Keratinocyte (primary cell): ENCODE data around the gene MED4. TPM values are rescaled to one million over a fixed set of nuclear protein-coding genes. Genes with fewer than 3 reads are reported as not detected.

Source experiments
- DNase-seq: peaks from one replicate; pipeline ENCODE4 v3.0.0-alpha.2; 2011; ENCODE audit warnings: low read depth, missing footprints, low spot score
- FAIRE-seq: peaks from 2 replicates; lab custom pipeline; 2011; peaks lifted over from hg19 to GRCh38; lab: Jason Lieb, UNC
- H2AFZ ChIP-seq: 2 replicates; pipeline ENCODE4 v1.6.0; 2012; ENCODE audit warnings: low read length, control low read depth, inconsistent platforms; ENCODE audit not compliant: control insufficient read depth
- H3K27ac ChIP-seq: 2 replicates; pipeline ENCODE4 v1.5.1; 2011; ENCODE audit warnings: low read length; ENCODE audit not compliant: control insufficient read depth, insufficient read depth
- H3K27me3 ChIP-seq: 3 replicates; pipeline ENCODE4 v1.6.0; 2011; ENCODE audit warnings: low read length; ENCODE audit not compliant: control insufficient read depth, insufficient read depth; ENCODE audit errors: extremely low read depth
- H3K36me3 ChIP-seq, 2 experiments: 2 replicates in 1 of 2; 3 replicates in 1 of 2; pipeline ENCODE4 v1.5.1; 2011; ENCODE audit warnings: low read length in 2 of 2, mild to moderate bottlenecking in 1 of 2; ENCODE audit not compliant: control insufficient read depth in 2 of 2, insufficient read depth in 2 of 2; ENCODE audit errors: extremely low read depth in 1 of 2
- H3K4me1 ChIP-seq: 3 replicates; pipeline ENCODE4 v1.5.1; 2011; ENCODE audit warnings: low read length; ENCODE audit not compliant: control insufficient read depth, insufficient read depth; ENCODE audit errors: extremely low read depth
- H3K4me2 ChIP-seq: 3 replicates; pipeline ENCODE4 v1.6.0; 2011; ENCODE audit warnings: low read depth, low read length; ENCODE audit not compliant: control insufficient read depth, insufficient read depth; ENCODE audit errors: extremely low read depth
- H3K4me3 ChIP-seq, 3 experiments: fragments of 200-600 bp in 1 of 3; sonication (generic) in 1 of 3; 2 replicates in 2 of 3; 3 replicates in 1 of 3; pipeline ENCODE4 v1.5.1; 2011 to 2016; ENCODE audit warnings: low read length in 3 of 3, mild to moderate bottlenecking in 3 of 3, control low read depth in 2 of 3, inconsistent platforms in 1 of 3, low read depth in 1 of 3, mixed read lengths in 1 of 3, mixed run types in 1 of 3, moderate library complexity in 1 of 3; ENCODE audit not compliant: control insufficient read depth in 2 of 3, insufficient read depth in 2 of 3; ENCODE audit errors: extremely low read depth in 1 of 3
- H3K79me2 ChIP-seq: 2 replicates; pipeline ENCODE4 v1.6.0; 2012; ENCODE audit warnings: low read length; ENCODE audit not compliant: control insufficient read depth, insufficient read depth
- H3K9ac ChIP-seq: 3 replicates; pipeline ENCODE4 v1.6.0; 2011; ENCODE audit warnings: low read length; ENCODE audit not compliant: control insufficient read depth, insufficient read depth; ENCODE audit errors: extremely low read depth
- H3K9me1 ChIP-seq: 3 replicates; pipeline ENCODE4 v1.6.0; 2011; ENCODE audit warnings: low read length; ENCODE audit not compliant: control insufficient read depth, insufficient read depth; ENCODE audit errors: extremely low read depth
- H3K9me3 ChIP-seq: 2 replicates; pipeline ENCODE4 v1.5.1; 2012; ENCODE audit warnings: low read depth, low read length; ENCODE audit not compliant: control insufficient read depth
- H4K20me1 ChIP-seq: 3 replicates; pipeline ENCODE4 v1.6.0; 2011; ENCODE audit warnings: low read length; ENCODE audit not compliant: control insufficient read depth, insufficient read depth; ENCODE audit errors: extremely low read depth
- CTCF ChIP-seq, 3 experiments: IDR thresholded peaks in 1 of 3; conservative IDR thresholded peaks in 1 of 3; optimal IDR thresholded peaks in 1 of 3; 2 replicates in 2 of 3; 3 replicates in 1 of 3; pipeline versions ENCODE3 to v1.5.1; 2011; ENCODE audit warnings: low read length in 3 of 3, mild to moderate bottlenecking in 3 of 3, moderate library complexity in 2 of 3, control low read depth in 1 of 3, inconsistent platforms in 1 of 3; ENCODE audit not compliant: insufficient read depth in 2 of 3; ENCODE audit errors: extremely low read depth in 1 of 3
- EZH2 ChIP-seq: IDR thresholded peaks from one replicate; pipeline ENCODE4 v1.6.1; 2012; ENCODE audit warnings: inconsistent platforms, mild to moderate bottlenecking, low read length, moderate library complexity
- dilution Hi-C: fragments of 300-500 bp; cut with MboI; formaldehyde crosslinking; loops from one replicate; pipeline ENCODE4 v1.7.0; 2020; ENCODE audit warnings: low sequenced_read_pairs; ENCODE audit not compliant: extremely low pct_ligation_motif_present
- polyA plus RNA-seq, 5 experiments: library from polyadenylated mRNA; depleted of rRNA in 3 of 5; stranded (reverse) in 3 of 5; stranded (forward) in 1 of 5; unstranded in 1 of 5; fragments of >200 nt; gene quantifications; 1 replicate in 1 of 5; 2 replicates in 3 of 5; 3 replicates in 1 of 5; pipeline versions ENCODE4 v1.2.1 to v1.2.3, GENCODE V29; 2011 to 2012; ENCODE audit warnings: missing spikeins in 2 of 5, low read depth in 1 of 5, low replicate concordance in 1 of 5

The MED4 gene
- polyA plus RNA-seq, 1 donor (not counting 4 experiments of a cell fraction or from before 2014, with no cell fraction given): 62.4 TPM

GRCh38 chr13:48094404-48094780, 512 bp downstream of the MED4 start:
- H3K27ac ChIP-seq: peak overlapping the region; percentile 88
- peaks cover 55% of the 10 kb centered on the region for H3K79me2 ChIP-seq
- no peaks in the 10 kb centered on the region for H3K27me3 ChIP-seq
- H3K9me1 ChIP-seq: no peaks in the 10 kb centered on the region
- no peak for TF ChIP-seq EZH2
- TF ChIP-seq CTCF (optimal IDR thresholded peaks at IDR 0.05 in 1 of 3, IDR thresholded peaks at IDR 0.05 in 1 of 3, conservative IDR thresholded peaks at IDR 0.05 in 1 of 3; ENCODE audit: extremely low read depth in 1 of 3, insufficient read depth in 2 of 3, low read length in 3 of 3): no peak
- peaks cover 2 to 8% of the 10 kb centered on the region in 2 experiments for H3K36me3 ChIP-seq
- peak overlapping the region; percentile 95 for H3K9ac ChIP-seq
- dilution Hi-C loops: no loop called here
- H4K20me1 ChIP-seq: peaks cover 3% of the 10 kb centered on the region
- H3K4me2 ChIP-seq: peak overlapping the region; percentile 99
- H3K4me3 ChIP-seq: peak overlapping the region; percentile 95 to 97 (median 96)
- H3K9me3 ChIP-seq: no peaks in the 10 kb centered on the region
- peaks cover 15% of the 10 kb centered on the region for H3K4me1 ChIP-seq
- FAIRE-seq: no peak
- DNase-seq: no peak
- peak overlapping the region; percentile 92 for H2AFZ ChIP-seq

DNA sequence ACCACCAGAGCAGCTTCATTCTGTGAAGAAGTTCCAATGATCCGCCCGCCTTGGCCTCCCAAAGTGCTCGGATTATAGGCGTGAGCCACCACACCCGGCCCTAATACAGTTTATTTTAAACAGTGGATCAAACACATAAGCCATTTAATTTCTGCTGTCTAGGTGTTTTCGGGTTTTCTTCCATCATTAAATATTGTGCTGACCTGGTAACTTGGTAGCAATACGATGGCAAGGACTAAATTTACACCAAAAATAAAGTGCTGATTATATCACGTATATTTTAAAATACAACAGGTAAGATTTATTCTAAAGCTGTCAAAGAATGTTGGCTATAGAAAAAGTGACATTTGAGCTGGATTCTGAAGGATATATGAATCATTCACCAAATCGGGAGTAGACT, 1.3 kb downstream of the MED4 start:
- Histone ChIP-seq H3K27ac (peak overlapping the region; percentile 88), H3K4me2 (peak overlapping the region; percentile 99), H2AFZ (no peak overlapping the region), H4K20me1 (peaks cover 3% of the 10 kb centered on the region), H3K36me3 (peaks cover 2 to 8% of the 10 kb centered on the region in 2 experiments), H3K9ac (peak overlapping the region; percentile 95), H3K79me2 (peaks cover 63% of the 10 kb centered on the region), H3K9me3 (no peaks in the 10 kb centered on the region), H3K4me1 (peaks cover 15% of the 10 kb centered on the region), H3K4me3 (peak overlapping the region; percentile 95 to 97 (median 96)), H3K27me3 (no peaks in the 10 kb centered on the region), H3K9me1 (no peaks in the 10 kb centered on the region)
- no peak for FAIRE-seq
- no peak for DNase-seq
- dilution Hi-C loops: no loop called here
- TF ChIP-seq CTCF (optimal IDR thresholded peaks at IDR 0.05 in 1 of 3, IDR thresholded peaks at IDR 0.05 in 1 of 3, conservative IDR thresholded peaks at IDR 0.05 in 1 of 3; ENCODE audit: extremely low read depth in 1 of 3, insufficient read depth in 2 of 3, low read length in 3 of 3) (no peak), EZH2 (no peak)
